HCT116 (cell line): ENCODE measurements around the gene LNPK. TPM values are rescaled to one million over a fixed set of nuclear protein-coding genes. Genes with fewer than 3 reads are reported as not detected.

ENCODE experiments used
- ATAC-seq: fragments of 200-7000 bp; cut with Tn5 transposase; 2 replicates; pipeline ENCODE4 v1.9.1; 2020; ENCODE audit warnings: mild to moderate bottlenecking, moderate library complexity
- BruUV-seq: library from RNA; stranded (reverse); fragments of 400-500 nt; replicated peaks from 2 replicates; lab custom pipeline; 2021; lab: Mats Ljungman, UMichigan
- CTCF ChIA-PET: fragments of 300-600 bp; sonication (Branson Sonifier 250); formaldehyde crosslinking; loops from one replicate; lab custom pipeline; 2021; ENCODE audit warnings: antibody characterized with exemption; lab: Charles Lee
- POLR2A ChIA-PET: fragments of 300-600, 350-600 bp; sonication (Branson Sonifier 250); formaldehyde crosslinking; loops from one replicate; lab custom pipeline; 2021; ENCODE audit warnings: antibody characterized with exemption; lab: Charles Lee
- RAD21 ChIA-PET, 2 experiments: fragments of 300-600 bp; sonication (Branson Sonifier 250); formaldehyde crosslinking; loops; one replicate each; lab custom pipeline; 2023; ENCODE audit warnings: low total read pairs in 2 of 2; ENCODE audit not compliant: uncharacterized antibody in 2 of 2, unreplicated experiment in 2 of 2, low non-redundant PET in 1 of 2; lab: Charles Lee
- DNase-seq: peaks from one replicate; pipeline ENCODE4 v3.0.0-alpha.2; 2010; ENCODE audit warnings: low read depth, low spot score
- H2AFZ ChIP-seq: fragments of 200-600 bp; shearing (Covaris generic), sonication (generic); 2 replicates; pipeline ENCODE4 v1.6.1; 2017; ENCODE audit warnings: low read depth, mixed run types, mixed read lengths, antibody characterized with exemption, low read length; ENCODE audit not compliant: poor library complexity, severe bottlenecking
- H3K27ac ChIP-seq: 2 replicates; pipeline ENCODE4 v1.5.1; 2012; ENCODE audit warnings: low read depth, low read length
- H3K27me3 ChIP-seq: fragments of 200-600 bp; sonication (generic); 2 replicates; pipeline ENCODE4 v1.6.1; 2016; ENCODE audit warnings: mixed run types, low read length, mixed read lengths; ENCODE audit not compliant: insufficient read depth
- H3K36me3 ChIP-seq, 2 experiments: fragments of 200-500 bp in 1 of 2; fragments of 200-600 bp in 1 of 2; sonication (Bioruptor generic) in 1 of 2; sonication (generic) in 1 of 2; 2 replicates each; pipeline versions ENCODE4 v1.5.1 to v1.6.1; 2014 to 2016; ENCODE audit warnings: low read length in 2 of 2, inconsistent platforms in 1 of 2, mixed read lengths in 1 of 2, mixed run types in 1 of 2; ENCODE audit not compliant: insufficient read depth in 2 of 2, control insufficient read depth in 1 of 2
- H3K4me1 ChIP-seq, 2 experiments: fragments of 200-600 bp in 1 of 2; sonication (generic) in 1 of 2; 2 replicates each; pipeline versions ENCODE4 v1.5.1 to v1.6.1; 2012 to 2017; ENCODE audit warnings: low read length in 2 of 2, inconsistent platforms in 1 of 2, mild to moderate bottlenecking in 1 of 2, mixed read lengths in 1 of 2, mixed run types in 1 of 2, moderate library complexity in 1 of 2; ENCODE audit not compliant: insufficient read depth in 2 of 2, control insufficient read depth in 1 of 2
- H3K4me2 ChIP-seq: fragments of 200-600 bp; sonication (generic); 2 replicates; pipeline ENCODE4 v1.6.1; 2017; ENCODE audit warnings: mixed run types, low read length, mixed read lengths
- H3K4me3 ChIP-seq, 2 experiments: fragments of 200-600 bp in 1 of 2; sonication (generic) in 1 of 2; replicated peaks in 1 of 2; 2 replicates each; pipeline ENCODE4 v1.5.1; 2011 to 2016; ENCODE audit warnings: low read length in 2 of 2, control low read depth in 1 of 2, low read depth in 1 of 2, mild to moderate bottlenecking in 1 of 2, mixed read lengths in 1 of 2, mixed run types in 1 of 2
- H3K79me2 ChIP-seq: fragments of 200-600 bp; sonication (generic); 2 replicates; pipeline ENCODE4 v1.6.1; 2017; ENCODE audit warnings: mild to moderate bottlenecking, mixed run types, low read length, moderate library complexity, mixed read lengths; ENCODE audit not compliant: insufficient read depth
- H3K9ac ChIP-seq: fragments of 200-600 bp; sonication (generic); 2 replicates; pipeline ENCODE4 v1.6.1; 2016; ENCODE audit warnings: low read length, mixed read lengths
- H3K9me2 ChIP-seq: fragments of 200-600 bp; sonication (generic), shearing (Covaris generic); 2 replicates; pipeline ENCODE4 v1.6.1; 2017; ENCODE audit warnings: mixed run types, mild to moderate bottlenecking, moderate library complexity; ENCODE audit not compliant: insufficient read depth
- H3K9me3 ChIP-seq, 2 experiments: fragments of 200-500 bp in 1 of 2; fragments of 200-600 bp in 1 of 2; sonication (Bioruptor generic) in 1 of 2; sonication (generic) in 1 of 2; 2 replicates each; pipeline ENCODE4 v1.6.1; 2014 to 2017; ENCODE audit warnings: low read length in 2 of 2, mixed read lengths in 2 of 2, inconsistent platforms in 1 of 2, low read depth in 1 of 2, mild to moderate bottlenecking in 1 of 2, mixed run types in 1 of 2, moderate library complexity in 1 of 2; ENCODE audit not compliant: control insufficient read depth in 1 of 2, insufficient read depth in 1 of 2
- H4K20me1 ChIP-seq: fragments of 200-600 bp; sonication (generic), shearing (Covaris generic); 2 replicates; pipeline ENCODE4 v1.6.1; 2017; ENCODE audit warnings: mixed run types, mild to moderate bottlenecking, moderate library complexity; ENCODE audit not compliant: insufficient read depth
- CBX3 ChIP-seq: IDR thresholded peaks from 2 replicates; pipeline ENCODE4 v1.6.1; 2012; ENCODE audit warnings: low read depth
- CEBPB ChIP-seq: IDR thresholded peaks from 2 replicates; pipeline ENCODE4 v1.6.1; 2012; ENCODE audit warnings: low read depth
- EGR1 ChIP-seq: IDR thresholded peaks from 2 replicates; pipeline ENCODE4 v1.6.1; 2012; ENCODE audit warnings: low read depth
- ELF1 ChIP-seq: IDR thresholded peaks from 2 replicates; pipeline ENCODE4 v1.6.1; 2012; ENCODE audit warnings: low read depth, borderline replicate concordance
- EZH2phosphoT487 ChIP-seq: fragments of 200-600 bp; IDR thresholded peaks from 2 replicates; pipeline ENCODE4 v1.6.1; 2018; ENCODE audit warnings: antibody characterized with exemption, borderline replicate concordance
- FOSL1 ChIP-seq: IDR thresholded peaks from 2 replicates; pipeline ENCODE4 v1.6.1; 2012; ENCODE audit warnings: low read depth
- JUND ChIP-seq: IDR thresholded peaks from 2 replicates; pipeline ENCODE4 v1.6.1; 2012
- POLR2AphosphoS5 ChIP-seq: IDR thresholded peaks from 2 replicates; pipeline ENCODE4 v1.6.1; 2011; ENCODE audit warnings: mild to moderate bottlenecking, low read depth, low read length, moderate library complexity
- RAD21 ChIP-seq: IDR thresholded peaks from 2 replicates; pipeline ENCODE4 v1.6.1; 2012; ENCODE audit warnings: low read depth, mild to moderate bottlenecking
- SIN3A ChIP-seq: IDR thresholded peaks from 2 replicates; pipeline ENCODE4 v1.6.1; 2012; ENCODE audit warnings: low read depth
- SRF ChIP-seq: IDR thresholded peaks from 2 replicates; pipeline ENCODE4 v1.6.1; 2012; ENCODE audit warnings: low read depth
- TCF7L2 ChIP-seq: IDR thresholded peaks from 2 replicates; pipeline ENCODE4 v1.7.0; 2011; ENCODE audit warnings: borderline replicate concordance, inconsistent platforms; ENCODE audit not compliant: insufficient read depth, insufficient read length; ENCODE audit errors: extremely low read depth
- YY1 ChIP-seq: IDR thresholded peaks from 2 replicates; pipeline ENCODE4 v1.6.1; 2011; ENCODE audit warnings: low read length, low read depth, moderate library complexity, mild to moderate bottlenecking; ENCODE audit not compliant: insufficient replicate concordance; ENCODE audit errors: extremely low read depth
- ZFX ChIP-seq: fragments of 450-650 bp; IDR thresholded peaks from 2 replicates; pipeline ENCODE4 v1.6.1; 2017
- intact Hi-C: fragments of 100-400 bp; cut with micrococcal nuclease; formaldehyde crosslinking; loops from 2 replicates; pipeline ENCODE4 v1.10.0; 2022
- total RNA-seq: library from RNA; stranded (reverse); gene quantifications from one replicate; pipeline ENCODE4 v1.2.1, GENCODE V29; 2021; ENCODE audit not compliant: unreplicated experiment
- TF ChIP-seq, protein P1 (sequence below): IDR thresholded peaks from 2 replicates; pipeline ENCODE4 v1.6.1; 2012; ENCODE audit warnings: low read depth
- TF ChIP-seq, protein P2 (sequence below), 3 experiments: fragments of 200-600 bp in 1 of 3; sonication (generic) in 1 of 3; IDR thresholded peaks in 2 of 3; conservative IDR thresholded peaks in 1 of 3; 2 replicates each; pipeline ENCODE4 v1.5.1; 2012 to 2017; ENCODE audit warnings: low read depth in 2 of 3, low read length in 2 of 3, antibody characterized with exemption in 1 of 3, borderline replicate concordance in 1 of 3, control low read depth in 1 of 3, mild to moderate bottlenecking in 1 of 3, mixed read lengths in 1 of 3, mixed run types in 1 of 3, moderate library complexity in 1 of 3; ENCODE audit not compliant: insufficient read depth in 1 of 3
- TF ChIP-seq, protein P3 (sequence below): IDR thresholded peaks from 2 replicates; pipeline ENCODE4 v1.6.1; 2012

Gene LNPK
- total RNA-seq, 1 experiment from 2014 or later, result 22.3 TPM

DNA sequence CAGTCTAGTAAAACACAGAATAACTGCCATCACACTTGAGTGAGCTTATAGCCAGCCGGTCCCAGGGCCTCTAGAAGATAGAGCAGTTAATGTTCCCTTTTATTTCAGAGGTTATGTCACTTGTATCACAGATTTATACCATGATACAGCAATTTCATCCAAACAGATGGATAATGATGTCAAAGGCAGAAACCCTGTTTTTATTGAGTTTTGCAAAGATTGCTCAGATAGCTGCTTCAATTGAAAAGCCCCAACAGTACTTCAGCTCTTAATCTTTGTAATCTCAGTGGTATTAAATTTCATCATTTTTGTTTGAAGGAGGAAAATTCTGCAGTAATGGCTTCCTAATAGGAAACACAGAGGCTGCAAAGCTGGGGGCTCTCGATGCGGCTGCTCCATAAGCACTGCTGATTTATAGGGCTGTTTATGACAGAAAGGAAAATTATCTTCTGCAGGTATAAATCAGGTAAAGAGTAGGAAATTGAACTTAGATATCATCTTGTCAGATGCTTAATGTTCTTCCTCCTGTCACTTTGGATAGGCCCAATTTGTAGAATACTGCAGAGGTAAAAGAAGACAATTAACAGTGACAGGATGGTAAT lies 112.3 kb downstream of the LNPK start:
- BruUV-seq, result no TSS peak
- H3K79me2 ChIP-seq, result no peaks in the 10 kb centered on the region
- no peak for TF ChIP-seq CEBPB
- TF ChIP-seq ZFX, result no peak
- TF ChIP-seq RAD21, result no peak
- TF ChIP-seq FOSL1, result no peak
- no peak for TF ChIP-seq SIN3A
- DNase-seq (no peak), ATAC-seq (no peak)
- no peak overlapping the region for H3K4me2 ChIP-seq
- H3K27me3 ChIP-seq, result no peaks in the 10 kb centered on the region
- H3K27ac ChIP-seq, result no peak overlapping the region
- no peak overlapping the region for H3K9ac ChIP-seq
- H3K9me2 ChIP-seq, result no peaks in the 10 kb centered on the region
- no peak overlapping the region for H3K4me3 ChIP-seq
- no peak overlapping the region for H2AFZ ChIP-seq
- intact Hi-C loops, result no loop called here
- no peaks in the 10 kb centered on the region for H4K20me1 ChIP-seq
- ChIA-PET RAD21 (no interaction called here), CTCF (no interaction called here), POLR2A (no interaction called here)
- no peaks in the 10 kb centered on the region; a peak in 1 of 4 replicates for H3K36me3 ChIP-seq
- no peaks in the 10 kb centered on the region for H3K4me1 ChIP-seq
- no peaks in the 10 kb centered on the region for H3K9me3 ChIP-seq

DNA sequence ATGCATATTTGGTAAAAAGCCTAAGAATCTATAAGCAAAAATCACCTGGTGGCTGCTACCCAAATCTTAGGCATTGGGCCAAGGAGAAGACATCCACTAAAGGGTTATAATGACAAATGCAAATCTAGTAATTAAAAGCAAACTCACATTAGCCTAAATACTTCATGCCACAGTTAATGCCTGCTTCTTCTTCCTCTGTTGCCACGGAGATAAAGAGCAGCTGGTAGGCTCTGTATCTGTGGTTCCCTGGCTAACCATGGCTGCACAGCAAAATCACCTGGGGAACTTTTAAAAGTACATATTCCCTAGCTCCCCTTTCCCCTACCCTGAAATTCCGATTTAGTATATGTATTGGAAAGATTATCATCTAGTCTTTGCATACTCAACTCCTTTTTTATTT lies 114.3 kb downstream of the LNPK start:
- Histone ChIP-seq H3K36me3 (no peaks in the 10 kb centered on the region; a peak in 1 of 4 replicates), H2AFZ (no peak overlapping the region), H3K9me3 (no peaks in the 10 kb centered on the region), H3K27ac (no peak overlapping the region), H3K27me3 (no peaks in the 10 kb centered on the region), H4K20me1 (no peaks in the 10 kb centered on the region), H3K79me2 (no peaks in the 10 kb centered on the region), H3K4me2 (no peak overlapping the region), H3K4me3 (no peak overlapping the region), H3K9ac (no peak overlapping the region), H3K9me2 (no peaks in the 10 kb centered on the region), H3K4me1 (no peaks in the 10 kb centered on the region)
- ChIA-PET RAD21 (no interaction called here), CTCF (no interaction called here), POLR2A (no interaction called here)
- ATAC-seq (no peak), DNase-seq (no peak)
- no TSS peak for BruUV-seq
- intact Hi-C loops, result no loop called here
- TF ChIP-seq TCF7L2 (no peak), EZH2phosphoT487 (no peak), RAD21 (no peak), POLR2AphosphoS5 (no peak), ELF1 (no peak), JUND (no peak), CBX3 (no peak), EGR1 (no peak), SRF (no peak), FOSL1 (no peak), YY1 (no peak), ZFX (no peak)
- TF ChIP-seq, protein P1, sequence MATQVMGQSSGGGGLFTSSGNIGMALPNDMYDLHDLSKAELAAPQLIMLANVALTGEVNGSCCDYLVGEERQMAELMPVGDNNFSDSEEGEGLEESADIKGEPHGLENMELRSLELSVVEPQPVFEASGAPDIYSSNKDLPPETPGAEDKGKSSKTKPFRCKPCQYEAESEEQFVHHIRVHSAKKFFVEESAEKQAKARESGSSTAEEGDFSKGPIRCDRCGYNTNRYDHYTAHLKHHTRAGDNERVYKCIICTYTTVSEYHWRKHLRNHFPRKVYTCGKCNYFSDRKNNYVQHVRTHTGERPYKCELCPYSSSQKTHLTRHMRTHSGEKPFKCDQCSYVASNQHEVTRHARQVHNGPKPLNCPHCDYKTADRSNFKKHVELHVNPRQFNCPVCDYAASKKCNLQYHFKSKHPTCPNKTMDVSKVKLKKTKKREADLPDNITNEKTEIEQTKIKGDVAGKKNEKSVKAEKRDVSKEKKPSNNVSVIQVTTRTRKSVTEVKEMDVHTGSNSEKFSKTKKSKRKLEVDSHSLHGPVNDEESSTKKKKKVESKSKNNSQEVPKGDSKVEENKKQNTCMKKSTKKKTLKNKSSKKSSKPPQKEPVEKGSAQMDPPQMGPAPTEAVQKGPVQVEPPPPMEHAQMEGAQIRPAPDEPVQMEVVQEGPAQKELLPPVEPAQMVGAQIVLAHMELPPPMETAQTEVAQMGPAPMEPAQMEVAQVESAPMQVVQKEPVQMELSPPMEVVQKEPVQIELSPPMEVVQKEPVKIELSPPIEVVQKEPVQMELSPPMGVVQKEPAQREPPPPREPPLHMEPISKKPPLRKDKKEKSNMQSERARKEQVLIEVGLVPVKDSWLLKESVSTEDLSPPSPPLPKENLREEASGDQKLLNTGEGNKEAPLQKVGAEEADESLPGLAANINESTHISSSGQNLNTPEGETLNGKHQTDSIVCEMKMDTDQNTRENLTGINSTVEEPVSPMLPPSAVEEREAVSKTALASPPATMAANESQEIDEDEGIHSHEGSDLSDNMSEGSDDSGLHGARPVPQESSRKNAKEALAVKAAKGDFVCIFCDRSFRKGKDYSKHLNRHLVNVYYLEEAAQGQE, result no peak
- TF ChIP-seq, protein P2, sequence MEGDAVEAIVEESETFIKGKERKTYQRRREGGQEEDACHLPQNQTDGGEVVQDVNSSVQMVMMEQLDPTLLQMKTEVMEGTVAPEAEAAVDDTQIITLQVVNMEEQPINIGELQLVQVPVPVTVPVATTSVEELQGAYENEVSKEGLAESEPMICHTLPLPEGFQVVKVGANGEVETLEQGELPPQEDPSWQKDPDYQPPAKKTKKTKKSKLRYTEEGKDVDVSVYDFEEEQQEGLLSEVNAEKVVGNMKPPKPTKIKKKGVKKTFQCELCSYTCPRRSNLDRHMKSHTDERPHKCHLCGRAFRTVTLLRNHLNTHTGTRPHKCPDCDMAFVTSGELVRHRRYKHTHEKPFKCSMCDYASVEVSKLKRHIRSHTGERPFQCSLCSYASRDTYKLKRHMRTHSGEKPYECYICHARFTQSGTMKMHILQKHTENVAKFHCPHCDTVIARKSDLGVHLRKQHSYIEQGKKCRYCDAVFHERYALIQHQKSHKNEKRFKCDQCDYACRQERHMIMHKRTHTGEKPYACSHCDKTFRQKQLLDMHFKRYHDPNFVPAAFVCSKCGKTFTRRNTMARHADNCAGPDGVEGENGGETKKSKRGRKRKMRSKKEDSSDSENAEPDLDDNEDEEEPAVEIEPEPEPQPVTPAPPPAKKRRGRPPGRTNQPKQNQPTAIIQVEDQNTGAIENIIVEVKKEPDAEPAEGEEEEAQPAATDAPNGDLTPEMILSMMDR (IDR thresholded peaks at IDR 0.05 in 2 of 3, conservative IDR thresholded peaks at IDR 0.05 in 1 of 3; ENCODE audit: borderline replicate concordance in 1 of 3, insufficient read depth in 1 of 3, low read depth in 2 of 3, low read length in 2 of 3), result no peak
- TF ChIP-seq, protein P3, sequence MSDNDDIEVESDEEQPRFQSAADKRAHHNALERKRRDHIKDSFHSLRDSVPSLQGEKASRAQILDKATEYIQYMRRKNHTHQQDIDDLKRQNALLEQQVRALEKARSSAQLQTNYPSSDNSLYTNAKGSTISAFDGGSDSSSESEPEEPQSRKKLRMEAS, result no peak
